Suprapubic skin (tissue), 4 donors: ENCODE results near the gene TMEM242.

ENCODE experiments used
- CTCF ChIP-seq, 2 donors: fragments of 200-600 bp in 1 of 2; fragments of 450-650 bp in 1 of 2; sonication (generic) in 1 of 2; IDR thresholded peaks; one replicate each; pipeline ENCODE4 v1.5.1; 2016 to 2019; ENCODE audit warnings: antibody characterized with exemption in 2 of 2, mild to moderate bottlenecking in 1 of 2, moderate library complexity in 1 of 2
- POLR2A ChIP-seq, 2 donors: fragments of 450-650 bp; IDR thresholded peaks; one replicate each; pipeline ENCODE4 v1.6.1; 2017; ENCODE audit warnings: antibody characterized with exemption in 2 of 2, mild to moderate bottlenecking in 2 of 2, moderate library complexity in 2 of 2
- POLR2AphosphoS5 ChIP-seq, 3 donors: sonication (generic); formaldehyde crosslinking; IDR thresholded peaks; one replicate each; pipeline ENCODE4 v1.6.1; 2017; ENCODE audit warnings: antibody characterized with exemption in 3 of 3

GRCh38 chr6:157364705-157365104, 41.4 kb upstream of the TMEM242 start:
- TF ChIP-seq CTCF (IDR thresholded peaks at IDR 0.05) (no peak), POLR2AphosphoS5 (IDR thresholded peaks at IDR 0.05) (no peak), POLR2A (IDR thresholded peaks at IDR 0.05) (no peak)
